ENCODE measurements around the gene ZBTB38. TPM values are rescaled to one million over a fixed set of nuclear protein-coding genes. Genes with fewer than 3 reads are reported as not detected.

ZBTB38 gene
- total RNA-seq, 1 donor from 2014 or later = 41.8 TPM

- Mint-ChIP-seq H3K4me3 (ENCODE audit: unreplicated experiment) (no peak overlapping the region), H3K9me3 (ENCODE audit: unreplicated experiment) (peaks cover 10% of the 10 kb centered on the region), H3K4me1 (ENCODE audit: unreplicated experiment) (peaks cover 54% of the 10 kb centered on the region), H3K27me3 (ENCODE audit: unreplicated experiment) (no peaks in the 10 kb centered on the region), H3K27ac (ENCODE audit: unreplicated experiment) (peak overlapping the region; percentile 98), H3K36me3 (ENCODE audit: unreplicated experiment) (no peaks in the 10 kb centered on the region)
- DNase-seq (ENCODE audit: extremely low spot score, unreplicated experiment) = no peak
- TF ChIP-seq CTCF (IDR thresholded peaks at IDR 0.05) = no peak
Measured at GRCh38 chr3:141366285-141367037, 1.8 kb upstream of the ZBTB38 start.

- H3K9me3 Mint-ChIP-seq (ENCODE audit: unreplicated experiment) = peaks cover 10% of the 10 kb centered on the region
- TF ChIP-seq CTCF (IDR thresholded peaks at IDR 0.05) = no peak
- H3K36me3 Mint-ChIP-seq (ENCODE audit: unreplicated experiment) = no peaks in the 10 kb centered on the region
- peaks cover 54% of the 10 kb centered on the region for H3K4me1 Mint-ChIP-seq (ENCODE audit: unreplicated experiment)
- peak overlapping the region; percentile 98 for H3K27ac Mint-ChIP-seq (ENCODE audit: unreplicated experiment)
- H3K4me3 Mint-ChIP-seq (ENCODE audit: unreplicated experiment) = no peak overlapping the region
- no peaks in the 10 kb centered on the region for H3K27me3 Mint-ChIP-seq (ENCODE audit: unreplicated experiment)
- no peak for DNase-seq (ENCODE audit: extremely low spot score, unreplicated experiment)
Measured at GRCh38 chr3:141367038-141367730, 1.1 kb upstream of the ZBTB38 start.

GRCh38 chr3:141368925-141369794, 856 bp downstream of the ZBTB38 start:
- Mint-ChIP-seq H3K27ac (ENCODE audit: unreplicated experiment) (peak overlapping the region; percentile 98), H3K4me3 (ENCODE audit: unreplicated experiment) (peak overlapping the region; percentile 64), H3K27me3 (ENCODE audit: unreplicated experiment) (no peaks in the 10 kb centered on the region), H3K36me3 (ENCODE audit: unreplicated experiment) (no peaks in the 10 kb centered on the region), H3K4me1 (ENCODE audit: unreplicated experiment) (peaks cover 56% of the 10 kb centered on the region), H3K9me3 (ENCODE audit: unreplicated experiment) (no peaks in the 10 kb centered on the region)
- no peak for DNase-seq (ENCODE audit: extremely low spot score, unreplicated experiment)
- no peak for TF ChIP-seq CTCF (IDR thresholded peaks at IDR 0.05)

- H3K9me3 Mint-ChIP-seq (ENCODE audit: unreplicated experiment) = no peaks in the 10 kb centered on the region
- peaks cover 57% of the 10 kb centered on the region for H3K4me1 Mint-ChIP-seq (ENCODE audit: unreplicated experiment)
- no peaks in the 10 kb centered on the region for H3K36me3 Mint-ChIP-seq (ENCODE audit: unreplicated experiment)
- peak; percentile 27 for TF ChIP-seq CTCF (IDR thresholded peaks at IDR 0.05)
- DNase-seq (ENCODE audit: extremely low spot score, unreplicated experiment) = no peak
- peak overlapping the region; percentile 64 for H3K4me3 Mint-ChIP-seq (ENCODE audit: unreplicated experiment)
- no peaks in the 10 kb centered on the region for H3K27me3 Mint-ChIP-seq (ENCODE audit: unreplicated experiment)
- peak overlapping the region; percentile 98 for H3K27ac Mint-ChIP-seq (ENCODE audit: unreplicated experiment)
Measured at GRCh38 chr3:141370065-141370533, 1.8 kb downstream of the ZBTB38 start.

Measured in osteocyte (in vitro differentiated cells).